OCI-LY1 (cell line): Measurements from ENCODE around the gene CCAR1.

Experiments used
- EZH2 ChIP-seq: fragments of 200-600 bp; sonication (generic), shearing (Covaris generic); IDR thresholded peaks from 2 replicates; pipeline ENCODE4 v1.8.0; 2017; ENCODE audit warnings: borderline replicate concordance, mixed run types, mild to moderate bottlenecking, antibody characterized with exemption, low read length, moderate library complexity, mixed read lengths
- TF ChIP-seq, protein P1 (sequence below): fragments of 200-600 bp; sonication (generic), shearing (Covaris generic); IDR thresholded peaks from 2 replicates; pipeline ENCODE4 v1.5.1; 2017; ENCODE audit warnings: mild to moderate bottlenecking, antibody characterized with exemption, low read length, moderate library complexity, mixed read lengths

DNA sequence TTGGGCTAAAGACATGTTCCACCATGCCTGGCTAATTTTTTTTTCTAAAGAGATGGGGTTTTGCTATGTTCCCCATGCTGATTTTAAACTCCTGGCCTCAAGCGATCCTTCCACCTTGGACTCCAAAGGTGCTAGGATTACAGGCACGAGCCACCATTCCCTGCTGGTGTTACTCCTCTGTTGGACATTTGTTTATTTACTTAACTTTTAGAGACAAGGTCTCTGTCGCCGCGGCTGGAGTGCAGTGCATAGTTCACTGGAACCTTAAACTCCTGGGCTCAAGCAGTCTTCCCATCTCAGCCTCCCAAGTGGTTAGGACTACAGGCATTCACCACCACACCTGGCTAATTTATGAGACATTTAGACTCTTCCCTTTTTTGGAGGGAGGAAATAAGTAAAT is 38.9 kb downstream of the CCAR1 start:
- TF ChIP-seq, protein P1, sequence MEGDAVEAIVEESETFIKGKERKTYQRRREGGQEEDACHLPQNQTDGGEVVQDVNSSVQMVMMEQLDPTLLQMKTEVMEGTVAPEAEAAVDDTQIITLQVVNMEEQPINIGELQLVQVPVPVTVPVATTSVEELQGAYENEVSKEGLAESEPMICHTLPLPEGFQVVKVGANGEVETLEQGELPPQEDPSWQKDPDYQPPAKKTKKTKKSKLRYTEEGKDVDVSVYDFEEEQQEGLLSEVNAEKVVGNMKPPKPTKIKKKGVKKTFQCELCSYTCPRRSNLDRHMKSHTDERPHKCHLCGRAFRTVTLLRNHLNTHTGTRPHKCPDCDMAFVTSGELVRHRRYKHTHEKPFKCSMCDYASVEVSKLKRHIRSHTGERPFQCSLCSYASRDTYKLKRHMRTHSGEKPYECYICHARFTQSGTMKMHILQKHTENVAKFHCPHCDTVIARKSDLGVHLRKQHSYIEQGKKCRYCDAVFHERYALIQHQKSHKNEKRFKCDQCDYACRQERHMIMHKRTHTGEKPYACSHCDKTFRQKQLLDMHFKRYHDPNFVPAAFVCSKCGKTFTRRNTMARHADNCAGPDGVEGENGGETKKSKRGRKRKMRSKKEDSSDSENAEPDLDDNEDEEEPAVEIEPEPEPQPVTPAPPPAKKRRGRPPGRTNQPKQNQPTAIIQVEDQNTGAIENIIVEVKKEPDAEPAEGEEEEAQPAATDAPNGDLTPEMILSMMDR: no peak
- TF ChIP-seq EZH2: no peak
